ENCODE measurements around the gene KRT80. TPM values are rescaled to one million over a fixed set of nuclear protein-coding genes. Genes with fewer than 3 reads are reported as not detected.

KRT80 gene
- total and polyA plus RNA-seq, 2 donors from 2014 or later = 1.0 to 12.3 TPM

- H3K9ac ChIP-seq (ENCODE audit: low read length in 3 of 3) = no peak overlapping the region
Measured at GRCh38 chr12:52193532-52193931, 1.7 kb upstream of the KRT80 start.

GRCh38 chr12:52190860-52191729, 719 bp downstream of the KRT80 start:
- Histone ChIP-seq H3K4me1 (ENCODE audit: control insufficient read depth in 2 of 3, insufficient read depth in 2 of 3, low read depth in 1 of 3, low read length in 3 of 3) (peaks cover 3 to 22% (median 6%) of the 10 kb centered on the region in 3 donors), H3K9me3 (ENCODE audit: control insufficient read depth in 2 of 3, insufficient read depth in 1 of 3, low read length in 3 of 3) (no peaks in the 10 kb centered on the region), H3K27ac (ENCODE audit: low read depth in 2 of 2, low read length in 2 of 2) (peak overlapping the region; percentile 67 to 81), H3K36me3 (ENCODE audit: control insufficient read depth in 2 of 3, insufficient read depth in 3 of 3, low read length in 3 of 3) (no peaks in the 10 kb centered on the region), H3K4me3 (ENCODE audit: low read length in 3 of 3) (no peak overlapping the region), H3K9ac (ENCODE audit: low read length in 3 of 3) (peak overlapping the region in 1 of 3 donors; percentile 40), H3K27me3 (ENCODE audit: control insufficient read depth, insufficient read depth, low read length) (no peaks in the 10 kb centered on the region)
- intact Hi-C loops (cut with DNase I) = no loop called here
- TF ChIP-seq CTCF (IDR thresholded peaks at IDR 0.05; ENCODE audit: borderline replicate concordance, extremely low read depth, insufficient read depth) = no peak
- DNase-seq (no peak), FAIRE-seq (no peak)

More at GRCh38 chr12:52193532-52193931, 1.7 kb upstream of the KRT80 start:
- Histone ChIP-seq H3K9me3 (ENCODE audit: control insufficient read depth in 2 of 3, insufficient read depth in 1 of 3, low read length in 3 of 3) (no peaks in the 10 kb centered on the region), H3K27me3 (ENCODE audit: control insufficient read depth, insufficient read depth, low read length) (no peaks in the 10 kb centered on the region), H3K4me1 (ENCODE audit: control insufficient read depth in 2 of 3, insufficient read depth in 2 of 3, low read depth in 1 of 3, low read length in 3 of 3) (peaks cover 3 to 24% (median 6%) of the 10 kb centered on the region in 3 donors), H3K4me3 (ENCODE audit: low read length in 3 of 3) (no peak overlapping the region), H3K27ac (ENCODE audit: low read depth in 2 of 2, low read length in 2 of 2) (peak overlapping the region; percentile 0 to 39), H3K36me3 (ENCODE audit: control insufficient read depth in 2 of 3, insufficient read depth in 3 of 3, low read length in 3 of 3) (no peaks in the 10 kb centered on the region)
- intact Hi-C loops (cut with DNase I) = no loop called here
- no peak for FAIRE-seq
- TF ChIP-seq CTCF (IDR thresholded peaks at IDR 0.05; ENCODE audit: borderline replicate concordance, extremely low read depth, insufficient read depth) = no peak
- DNase-seq = no peak

DNA sequence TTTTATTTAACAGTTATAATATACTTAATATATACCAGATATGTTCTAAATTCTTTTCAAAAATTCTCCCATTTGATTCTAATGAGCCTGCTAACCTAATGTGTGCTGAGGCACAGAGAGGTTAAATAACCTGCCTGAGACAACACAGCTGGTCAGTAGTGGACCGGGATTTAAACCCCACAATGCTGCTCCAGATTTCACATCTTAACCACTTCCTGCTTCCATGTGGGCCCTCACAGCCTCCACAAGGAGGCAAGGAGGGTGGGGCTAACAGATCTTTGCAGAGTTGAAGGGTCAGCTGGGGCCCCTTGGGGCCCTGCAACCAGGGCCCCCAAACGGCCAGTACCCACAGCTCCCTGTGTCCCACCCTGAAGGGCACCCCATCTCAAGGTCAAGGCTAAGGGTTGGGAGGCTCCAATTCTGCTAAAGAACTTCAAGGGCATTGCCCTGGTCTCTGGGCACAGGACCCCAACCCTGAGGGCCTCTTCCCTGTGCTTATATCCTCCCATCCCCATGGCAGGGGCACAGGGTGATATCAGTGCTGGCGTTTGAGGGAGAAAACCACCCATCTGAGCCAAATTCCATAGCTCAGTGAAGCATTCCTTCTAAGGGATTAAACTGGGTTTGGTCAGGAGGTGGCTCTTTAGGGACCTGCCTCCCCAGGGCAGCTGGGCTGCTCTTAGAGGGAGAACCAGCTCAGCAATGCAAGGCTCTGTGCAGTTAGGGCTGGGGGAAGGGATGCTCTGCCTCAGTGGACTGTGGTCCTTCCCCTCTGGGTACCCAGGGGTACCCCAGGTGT, 2.2 kb downstream of the KRT80 start:
- no peak for FAIRE-seq
- H3K27ac ChIP-seq (ENCODE audit: low read depth in 2 of 2, low read length in 2 of 2) = no peak overlapping the region
- peaks cover 4 to 17% (median 6%) of the 10 kb centered on the region in 3 donors for H3K4me1 ChIP-seq (ENCODE audit: control insufficient read depth in 2 of 3, insufficient read depth in 2 of 3, low read depth in 1 of 3, low read length in 3 of 3)
- DNase-seq = peak in 1 of 5 donors; percentile 48
- H3K27me3 ChIP-seq (ENCODE audit: control insufficient read depth, insufficient read depth, low read length) = no peaks in the 10 kb centered on the region
- H3K9me3 ChIP-seq (ENCODE audit: control insufficient read depth in 2 of 3, insufficient read depth in 1 of 3, low read length in 3 of 3) = no peaks in the 10 kb centered on the region
- peak overlapping the region in 1 of 3 donors; percentile 7 for H3K9ac ChIP-seq (ENCODE audit: low read length in 3 of 3)
- H3K36me3 ChIP-seq (ENCODE audit: control insufficient read depth in 2 of 3, insufficient read depth in 3 of 3, low read length in 3 of 3) = no peaks in the 10 kb centered on the region
- TF ChIP-seq CTCF (IDR thresholded peaks at IDR 0.05; ENCODE audit: borderline replicate concordance, extremely low read depth, insufficient read depth) = no peak
- intact Hi-C loops (cut with DNase I) = no loop called here
- H3K4me3 ChIP-seq (ENCODE audit: low read length in 3 of 3) = no peak overlapping the region
